NCI-H2171 (cell line): ENCODE results near the gene GPR142.

Source experiments
- DNase-seq: peaks from one replicate; lab custom pipeline; 2025; lab: John Stamatoyannopoulos, UW

The GPR142 gene

DNA sequence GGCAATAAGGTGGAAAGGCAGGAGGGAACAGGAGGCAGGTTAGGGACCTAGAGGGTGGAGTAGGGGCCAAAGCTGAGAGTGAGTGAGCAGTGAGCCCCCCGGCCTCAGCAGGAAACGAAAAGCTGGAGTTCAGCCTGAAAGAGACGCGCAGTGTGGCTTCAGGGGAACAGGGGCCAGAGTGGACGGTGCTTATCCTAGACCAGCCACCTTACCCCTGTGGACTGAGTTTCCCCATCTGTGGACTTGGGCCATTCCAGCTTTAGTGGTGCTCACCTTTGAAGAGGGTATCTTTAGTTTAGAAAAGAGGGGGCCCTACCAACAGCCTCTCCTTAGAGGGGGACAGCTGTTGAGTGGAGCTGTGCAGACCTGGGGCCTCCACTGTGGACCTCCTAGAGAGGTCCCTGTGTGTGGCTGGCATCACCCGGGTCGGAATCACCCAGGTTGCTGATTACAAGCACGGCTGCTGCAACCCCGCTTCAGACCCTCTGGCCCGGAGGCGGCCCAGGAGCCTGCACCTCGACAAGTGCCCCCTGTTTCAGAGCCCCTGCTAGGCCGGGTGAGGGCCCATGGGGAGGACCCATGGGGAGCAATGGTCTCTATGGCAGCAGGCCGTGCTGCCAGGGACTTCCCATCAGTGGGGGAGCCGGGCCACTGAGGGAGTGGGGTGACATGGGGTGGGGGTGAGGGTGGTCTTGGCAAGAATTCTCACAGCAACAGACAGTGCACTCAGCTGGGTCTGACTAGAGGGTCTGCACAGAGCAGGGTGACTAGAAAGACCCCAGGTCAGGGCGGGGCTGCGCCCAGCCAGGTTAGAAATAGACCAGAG is 2.6 kb downstream of the GPR142 start:
- DNase-seq: no peak

DNA sequence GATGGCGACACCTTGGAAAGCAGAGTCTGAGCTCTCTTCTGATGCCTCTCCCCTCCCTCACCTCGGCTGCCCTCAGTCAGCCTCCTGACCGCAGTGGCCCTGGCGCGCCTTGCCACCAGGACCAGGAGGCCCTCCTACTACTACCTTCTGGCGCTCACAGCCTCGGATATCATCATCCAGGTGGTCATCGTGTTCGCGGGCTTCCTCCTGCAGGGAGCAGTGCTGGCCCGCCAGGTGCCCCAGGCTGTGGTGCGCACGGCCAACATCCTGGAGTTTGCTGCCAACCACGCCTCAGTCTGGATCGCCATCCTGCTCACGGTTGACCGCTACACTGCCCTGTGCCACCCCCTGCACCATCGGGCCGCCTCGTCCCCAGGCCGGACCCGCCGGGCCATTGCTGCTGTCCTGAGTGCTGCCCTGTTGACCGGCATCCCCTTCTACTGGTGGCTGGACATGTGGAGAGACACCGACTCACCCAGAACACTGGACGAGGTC is 4.4 kb downstream of the GPR142 start:
- DNase-seq: no peak

DNA sequence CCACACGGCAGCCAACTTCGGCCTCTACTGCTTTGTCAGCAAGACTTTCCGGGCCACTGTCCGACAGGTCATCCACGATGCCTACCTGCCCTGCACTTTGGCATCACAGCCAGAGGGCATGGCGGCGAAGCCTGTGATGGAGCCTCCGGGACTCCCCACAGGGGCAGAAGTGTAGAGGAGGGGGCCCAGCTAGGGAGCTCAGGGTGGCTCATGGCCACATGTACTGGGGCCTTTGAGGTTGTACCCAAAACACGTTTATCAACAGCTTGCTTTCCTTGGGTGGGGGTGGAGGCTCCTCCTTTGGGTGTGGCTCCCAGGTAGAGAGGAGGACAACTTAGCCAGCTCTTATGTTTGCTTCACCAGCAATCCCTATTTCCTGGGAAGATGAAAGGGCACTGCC is 5.1 kb downstream of the GPR142 start:
- DNase-seq: no peak

DNA sequence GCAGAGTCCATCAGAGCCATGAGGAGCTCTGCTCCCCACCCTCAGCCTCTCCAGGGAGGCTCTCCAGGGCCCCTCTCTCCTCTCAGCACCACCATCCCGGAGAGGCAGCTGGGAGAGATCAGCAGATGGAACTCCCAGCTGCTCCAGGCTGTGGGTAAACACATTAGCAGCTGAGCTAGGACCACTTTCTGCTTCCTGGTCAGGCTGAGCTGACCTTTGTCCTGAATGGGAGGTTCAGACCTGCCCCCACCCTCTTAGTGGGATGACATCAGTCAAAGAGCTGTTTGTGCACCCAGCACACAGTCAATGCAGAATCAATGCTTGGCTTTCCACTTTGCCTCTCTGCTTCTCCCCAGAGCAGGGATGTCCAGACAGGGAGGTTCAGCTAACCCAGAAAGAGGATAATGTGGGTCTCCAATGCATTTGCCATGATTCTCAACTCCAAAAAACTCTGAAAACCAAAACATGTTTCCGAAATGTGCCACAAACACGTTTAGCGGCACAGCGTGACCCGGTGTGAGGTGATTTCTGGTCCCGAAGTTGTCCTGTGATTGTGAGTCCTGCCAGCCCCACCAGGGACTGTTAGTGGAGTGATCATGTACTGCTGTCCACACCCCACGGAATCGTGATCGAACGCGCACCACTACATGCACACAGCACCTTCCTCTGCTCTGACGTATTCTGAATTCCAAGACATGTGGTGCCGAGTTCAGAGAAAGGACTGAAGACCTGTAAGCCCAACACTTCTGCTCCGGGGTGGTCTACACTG is 6.7 kb downstream of the GPR142 start:
- DNase-seq: peak; percentile 64

DNA sequence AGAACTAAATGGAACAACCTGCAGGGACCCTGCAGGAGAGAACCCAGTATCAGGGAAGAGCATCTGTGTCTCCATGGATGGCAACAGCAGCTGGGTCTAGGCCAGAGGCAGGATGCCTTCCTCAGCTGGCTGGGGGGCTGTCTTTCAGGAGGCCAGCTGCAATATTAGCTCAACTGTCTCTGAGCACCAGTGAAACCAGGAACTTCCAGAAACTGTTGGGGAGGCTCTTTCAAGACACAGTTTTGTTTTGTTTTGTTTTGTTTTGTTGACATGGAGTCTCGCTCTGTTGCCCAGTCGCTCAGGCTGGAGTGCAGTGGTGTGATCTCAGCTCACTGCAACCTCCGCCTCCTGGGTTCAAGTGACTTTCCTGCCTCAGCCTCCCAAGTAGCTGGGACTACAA is 7.6 kb downstream of the GPR142 start:
- DNase-seq: no peak

DNA sequence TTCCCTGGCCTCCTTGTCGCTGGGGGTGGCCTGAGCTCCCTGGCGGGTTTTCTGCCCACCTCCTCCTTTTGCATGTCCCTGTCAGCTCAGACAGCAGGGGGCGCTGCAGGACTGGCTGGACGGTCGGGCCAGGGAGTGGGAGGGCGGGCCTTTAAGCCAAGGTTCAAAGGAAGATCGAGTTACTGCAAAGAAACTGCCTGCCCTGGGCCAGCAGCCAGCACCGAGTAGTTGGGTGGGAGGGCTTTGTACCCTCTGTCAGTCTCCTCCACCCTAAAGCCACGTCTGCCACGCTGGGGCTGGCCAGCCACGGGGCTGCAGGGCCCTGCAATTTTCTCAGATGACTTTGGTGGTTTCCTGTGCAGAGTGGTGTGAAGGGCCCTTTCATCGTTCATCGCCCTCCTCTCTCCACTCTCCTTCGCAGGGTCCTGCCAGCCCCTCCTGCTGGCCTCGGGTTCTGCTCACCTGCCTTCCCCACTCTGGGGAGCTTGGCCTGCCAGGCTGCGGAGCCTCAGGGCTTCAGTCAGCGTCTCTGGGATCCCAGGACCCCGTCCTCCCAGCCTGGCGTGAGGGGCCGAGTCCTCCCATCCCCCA is 12.3 kb downstream of the GPR142 start:
- peak; percentile 88 for DNase-seq

DNA sequence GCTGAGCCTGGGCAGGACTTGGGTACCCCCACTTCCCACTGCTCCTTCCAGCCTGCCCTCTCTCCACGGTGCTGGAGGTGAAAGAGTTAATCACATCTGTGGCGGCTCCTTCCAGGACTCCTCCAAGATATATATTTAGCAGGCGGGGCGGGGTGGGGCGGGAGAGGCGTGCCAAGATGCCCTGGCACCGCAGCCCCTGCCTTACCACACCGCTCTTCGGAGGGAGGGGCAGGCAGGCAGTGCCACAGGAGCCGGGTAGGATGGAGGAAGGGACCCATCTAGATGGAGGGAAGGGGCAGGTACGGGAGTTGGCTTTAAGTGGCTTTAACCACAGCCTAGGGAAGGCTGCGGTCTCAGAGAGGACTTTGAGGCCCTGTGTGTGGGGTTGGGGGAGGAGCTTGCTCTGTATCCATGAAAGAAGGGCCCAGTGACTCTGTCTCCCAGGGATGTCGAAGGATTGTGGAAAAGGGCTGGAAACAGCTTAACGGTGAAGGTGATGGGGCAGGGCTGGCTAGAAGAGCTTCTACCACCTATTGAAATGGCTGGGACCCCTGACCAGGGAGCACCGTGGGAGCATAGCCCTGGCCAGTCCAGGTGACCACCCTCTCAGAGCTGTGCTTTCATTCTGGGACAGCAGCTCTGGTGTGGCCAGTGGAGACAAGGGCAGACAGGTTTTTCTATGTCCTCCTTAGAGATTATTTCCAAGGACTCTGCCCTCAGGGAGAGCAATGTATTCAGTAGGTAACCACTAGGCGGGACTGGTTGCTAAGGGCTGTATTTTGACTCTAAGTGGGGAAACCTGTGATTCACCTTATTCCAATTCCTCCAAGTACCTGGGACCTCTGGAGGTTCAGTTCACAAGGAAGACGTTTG is 13.0 kb downstream of the GPR142 start:
- DNase-seq: peak; percentile 53

DNA sequence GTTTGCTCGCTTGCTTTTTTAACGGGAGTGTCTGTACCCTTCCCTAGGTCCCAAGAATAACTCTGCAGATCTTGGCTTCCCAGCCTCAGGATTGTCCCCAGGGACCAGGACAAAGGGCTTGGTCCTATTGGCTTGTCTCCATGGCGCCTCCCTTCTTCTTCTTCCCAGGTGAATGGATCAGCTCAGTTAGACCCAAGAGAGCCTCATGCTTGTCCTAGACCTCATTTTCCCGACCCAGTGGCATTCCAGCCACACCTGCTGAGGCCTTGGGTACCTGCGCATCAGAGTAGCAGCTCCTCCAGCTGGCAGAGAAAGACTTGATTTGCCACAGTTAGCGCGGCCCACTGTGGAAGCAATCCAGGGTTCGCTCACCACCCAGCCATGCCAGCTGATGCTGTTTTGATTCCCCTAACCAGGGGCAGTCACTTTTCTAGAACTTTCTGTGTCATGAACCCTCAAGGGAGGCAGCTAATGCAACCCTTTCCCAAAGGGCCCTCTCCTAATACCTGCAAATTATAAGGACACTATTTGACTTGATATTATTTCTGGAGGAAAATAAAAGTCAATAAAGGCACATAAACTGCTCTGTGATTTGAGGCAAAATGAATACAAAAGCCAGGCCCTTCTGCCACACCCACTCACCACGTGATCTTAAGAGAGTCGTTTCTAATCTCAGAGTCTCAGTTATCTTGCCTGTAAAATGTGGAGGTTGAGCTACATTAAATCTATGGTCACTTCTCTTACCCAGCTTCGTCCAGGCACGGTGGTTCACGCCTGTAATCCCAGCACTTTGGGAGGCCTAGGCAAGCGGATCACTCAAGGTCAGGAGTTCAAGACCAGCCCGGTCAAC is 13.9 kb downstream of the GPR142 start:
- no peak for DNase-seq

DNA sequence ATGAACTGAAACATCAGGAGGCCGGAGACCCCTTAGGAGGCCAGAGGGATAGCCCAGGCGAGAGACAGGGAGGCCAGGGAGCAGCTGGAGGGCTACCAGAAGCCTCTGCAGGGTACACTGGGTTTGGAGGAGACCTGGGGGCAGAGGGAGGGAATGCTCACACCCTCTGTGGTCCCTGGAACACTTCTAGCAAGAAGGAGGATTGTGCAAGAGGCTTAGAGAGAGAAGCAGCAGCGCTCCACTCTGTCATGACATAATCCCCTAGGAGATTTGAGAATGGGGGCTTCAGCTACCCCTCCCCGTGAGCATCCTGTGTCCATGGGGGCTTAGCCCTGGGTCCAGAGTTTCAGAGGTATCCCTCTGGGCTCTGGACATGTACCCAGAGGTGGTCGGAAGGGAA is 15.8 kb downstream of the GPR142 start:
- DNase-seq: no peak

DNA sequence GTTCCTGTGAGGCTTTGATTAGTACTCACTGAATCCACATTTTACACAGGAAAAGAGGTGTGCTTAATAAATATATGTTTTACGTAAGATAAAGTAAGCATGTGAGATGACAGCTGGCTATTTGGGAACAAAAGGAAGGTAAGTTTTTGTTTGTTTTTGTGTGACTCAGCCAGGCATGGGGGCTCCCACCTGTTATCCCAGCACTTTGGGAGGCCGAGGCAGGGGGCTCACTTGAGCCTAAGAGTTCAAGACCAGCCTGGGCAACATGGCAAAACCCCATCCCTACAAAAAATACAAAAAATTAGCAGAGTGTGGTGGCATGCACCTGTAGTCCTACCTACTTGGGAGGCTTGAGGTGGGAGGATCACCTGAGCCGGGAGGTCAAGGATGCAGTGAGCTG is 17.9 kb downstream of the GPR142 start:
- no peak for DNase-seq

DNA sequence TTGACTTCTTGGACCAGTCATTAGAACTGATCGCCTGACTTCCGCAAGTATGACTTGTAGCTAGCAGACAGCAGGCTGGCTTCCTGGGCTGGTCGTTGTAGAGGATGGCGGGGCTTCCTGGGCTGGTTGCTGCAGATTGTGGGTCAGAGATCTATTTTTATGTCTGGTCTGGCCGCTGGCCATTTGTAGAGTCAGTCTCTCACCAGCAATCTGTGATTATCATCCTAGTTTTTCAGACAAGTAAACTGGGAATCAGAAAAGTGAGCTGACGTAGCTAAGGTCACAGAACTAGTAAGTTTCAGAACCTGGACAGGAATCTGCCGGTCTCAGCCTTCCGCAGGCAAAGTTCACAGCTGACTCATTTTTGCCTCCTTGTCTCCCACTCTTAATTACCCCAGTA is 19.1 kb downstream of the GPR142 start:
- no peak for DNase-seq

DNA sequence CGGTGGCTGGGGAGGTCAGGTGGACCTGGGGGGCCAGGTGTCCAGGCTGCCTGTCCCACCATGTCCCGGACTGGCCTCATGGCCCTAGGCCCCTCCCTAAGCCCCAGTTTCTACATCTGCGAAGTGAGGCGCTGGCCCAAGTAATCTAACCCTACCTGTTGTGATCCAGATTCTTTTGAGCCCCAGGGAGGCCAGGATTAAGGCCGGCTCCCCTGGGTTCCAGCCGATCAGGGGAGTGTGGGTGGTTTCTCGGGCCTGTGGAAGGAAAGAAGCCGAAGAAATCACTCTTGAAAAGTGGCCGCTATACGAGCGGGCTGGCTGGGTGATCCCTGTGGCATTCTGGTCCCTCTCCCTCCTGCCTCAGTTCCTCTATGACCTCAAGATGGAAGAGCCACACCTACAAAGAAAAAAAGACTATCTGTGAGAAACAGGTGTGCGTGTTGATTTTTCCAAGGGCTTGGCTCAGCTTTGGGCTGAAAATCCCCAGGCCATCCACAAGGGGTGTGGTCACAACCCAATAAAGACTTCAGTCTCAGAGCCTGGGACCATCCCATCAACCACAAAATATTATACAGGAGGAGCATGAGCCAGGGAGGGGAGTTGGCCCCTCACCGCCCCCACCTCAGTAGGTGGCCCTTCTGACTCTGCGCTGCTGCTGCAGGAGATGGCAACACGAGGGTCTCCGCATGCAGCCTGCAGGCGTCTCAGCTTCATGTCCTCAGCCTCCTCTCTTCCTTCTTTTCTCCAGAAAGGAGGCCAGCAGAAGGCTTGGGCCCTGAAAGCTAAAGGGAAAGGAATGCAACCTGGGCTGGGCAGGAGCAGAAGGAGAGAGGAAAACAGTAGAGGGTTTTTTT is 20.3 kb downstream of the GPR142 start:
- no peak for DNase-seq

DNA sequence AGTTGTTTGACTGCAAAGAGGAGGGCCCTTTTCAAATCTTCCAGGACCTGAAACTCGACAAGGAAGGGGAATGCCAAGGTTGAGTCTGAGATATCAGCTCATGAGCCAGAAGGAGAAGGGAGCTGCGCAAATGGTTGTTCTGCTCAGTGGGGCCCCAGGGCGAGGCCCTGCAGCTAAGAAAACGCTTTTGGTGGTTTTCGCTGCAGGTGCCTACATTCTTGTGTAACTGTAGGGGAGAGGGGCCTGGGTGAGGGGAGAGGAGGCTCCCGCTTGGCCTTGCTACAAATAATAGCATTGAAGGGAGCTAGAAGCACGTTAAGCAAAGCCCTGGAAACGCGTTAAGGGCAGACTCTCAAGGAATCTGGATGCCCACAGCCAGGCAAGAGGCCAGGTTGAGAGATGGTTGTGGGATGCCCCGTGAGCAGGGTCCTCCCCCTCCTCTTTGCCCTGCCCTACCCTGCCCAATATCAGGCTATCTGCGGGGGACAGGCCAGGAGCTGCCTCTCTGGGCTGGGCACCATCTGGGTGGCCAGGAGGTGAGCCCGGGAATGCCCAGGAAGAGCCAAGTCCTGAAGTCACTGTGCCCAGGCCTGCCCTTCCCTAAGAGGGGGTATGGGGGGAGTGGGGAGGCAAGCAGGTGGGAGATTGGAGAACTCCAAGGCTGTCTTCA is 21.9 kb downstream of the GPR142 start:
- DNase-seq: no peak

DNA sequence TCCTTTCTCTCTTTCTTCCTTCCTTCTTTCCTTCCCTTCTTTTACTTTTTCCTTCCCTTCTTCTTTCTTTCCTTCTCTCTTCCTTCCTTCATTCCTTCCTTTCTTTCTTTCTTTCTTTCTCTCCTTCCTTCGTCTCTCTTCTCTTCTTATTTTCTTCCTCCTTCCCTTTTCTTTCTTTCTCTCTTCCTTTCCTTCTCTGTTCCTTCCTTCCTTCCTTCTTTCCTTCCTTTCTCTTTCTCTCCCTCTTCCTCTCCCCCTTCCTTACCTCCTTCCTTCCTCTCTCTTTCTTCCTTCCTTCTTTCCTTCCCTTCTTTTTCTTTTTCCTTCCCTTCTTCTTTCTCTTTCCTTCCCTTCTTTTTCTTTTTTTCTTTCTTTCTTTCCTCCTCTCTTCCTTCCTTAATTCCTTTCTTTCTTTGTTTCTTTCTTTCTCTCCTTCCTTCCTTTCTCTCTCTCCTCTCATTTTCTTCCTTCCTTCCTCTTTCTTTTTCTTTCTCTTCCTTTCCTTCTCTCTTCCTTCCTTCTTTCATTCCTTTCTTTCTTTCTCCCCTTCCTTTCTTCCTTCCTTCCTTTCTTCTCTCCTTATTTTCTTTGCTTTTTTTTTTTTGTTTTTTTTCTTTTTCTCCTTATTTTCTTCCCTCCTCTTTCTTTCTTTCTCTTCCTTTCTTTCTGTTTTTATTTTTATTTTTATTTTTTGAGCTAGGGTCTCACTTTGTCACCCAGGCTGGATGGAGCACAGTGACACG is 22.8 kb downstream of the GPR142 start:
- DNase-seq: no peak

DNA sequence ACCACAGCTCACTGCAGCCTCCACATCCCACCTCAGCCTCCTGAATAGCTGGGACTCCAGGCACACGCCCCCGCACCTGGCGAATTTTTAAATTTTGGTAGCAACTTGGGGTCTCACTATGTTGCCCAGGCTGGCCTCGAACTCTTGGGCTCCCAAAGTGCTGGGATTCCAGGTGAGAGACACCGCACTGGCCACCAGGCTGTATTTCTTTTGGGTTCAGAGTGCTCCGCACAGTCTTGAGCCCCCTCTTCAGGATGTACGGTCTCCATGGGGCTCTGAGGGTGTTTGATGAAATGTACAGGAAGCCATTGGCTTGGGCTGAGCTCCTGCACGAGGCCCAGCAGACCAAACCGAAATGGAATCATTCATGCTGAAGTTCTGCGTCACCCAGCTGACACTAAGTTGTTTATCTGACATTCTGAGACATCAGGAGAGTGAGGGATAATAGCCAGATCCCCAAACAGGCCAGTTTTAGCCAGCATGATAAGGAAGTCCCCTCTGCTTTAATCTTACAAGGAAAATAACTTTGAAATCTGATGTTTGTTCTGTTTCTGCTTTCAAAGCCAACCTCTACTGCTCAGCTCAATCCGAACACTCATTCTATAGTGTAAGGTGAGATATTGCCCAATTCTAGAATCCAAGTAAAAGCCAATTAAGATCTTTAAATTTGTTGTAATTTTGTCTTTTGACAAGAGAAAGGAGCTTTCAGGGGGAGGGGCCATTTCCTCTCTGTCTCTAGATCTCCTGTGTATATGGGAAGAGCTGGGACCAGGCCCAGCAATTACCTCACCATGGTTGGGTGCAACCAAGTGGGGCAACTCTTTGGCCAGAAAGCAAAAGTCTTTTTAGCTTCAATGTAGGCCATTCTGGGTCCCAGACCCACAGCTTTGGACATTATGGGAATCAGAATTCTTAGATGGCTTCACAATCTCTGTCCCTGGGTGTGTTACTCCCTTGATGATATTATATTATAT is 23.7 kb downstream of the GPR142 start:
- no peak for DNase-seq

DNA sequence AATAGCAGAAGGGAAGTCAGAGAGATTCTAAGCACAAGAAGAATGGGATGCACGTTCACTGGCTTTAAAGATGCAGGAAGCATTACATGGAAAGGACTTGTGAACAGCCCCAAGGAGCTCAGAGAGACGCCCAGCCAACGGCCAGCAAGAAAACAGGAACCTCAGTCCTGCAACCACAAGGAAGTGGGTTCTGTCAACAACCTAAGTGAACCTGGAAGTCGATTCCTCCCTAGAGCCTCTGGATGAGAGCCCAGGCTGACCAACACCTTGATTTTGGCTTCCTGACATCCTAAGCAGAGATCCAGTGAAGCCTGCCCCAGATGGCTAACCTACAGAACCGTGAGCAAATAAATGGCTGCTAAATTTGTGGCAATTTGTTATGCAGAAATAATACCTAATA is 24.5 kb downstream of the GPR142 start:
- DNase-seq: no peak

DNA sequence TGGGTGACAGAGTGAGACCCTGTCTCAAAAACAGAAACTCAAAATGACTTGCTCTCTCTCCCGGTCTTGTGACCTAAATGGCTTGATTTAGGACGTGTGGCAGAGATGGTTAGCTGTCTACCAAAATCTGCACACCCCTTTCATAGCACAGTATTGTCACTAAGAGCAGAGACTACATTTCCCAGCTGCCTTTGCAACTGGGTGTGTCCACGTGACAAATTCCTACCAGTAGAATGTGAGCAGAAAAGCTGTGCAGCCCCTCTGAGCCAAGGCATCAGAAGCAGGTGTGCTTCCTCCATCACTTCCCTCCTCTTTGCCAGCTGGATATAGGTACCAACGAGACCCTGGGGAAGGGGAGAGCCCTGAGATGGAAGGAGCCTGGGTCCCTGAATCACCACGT is 25.5 kb downstream of the GPR142 start:
- peak; percentile 63 for DNase-seq
